Measurements from ENCODE around the gene SUPT6H.

Gene SUPT6H

GRCh38 chr17:28743243-28744103 lies 81.5 kb downstream of the SUPT6H start, which contains the start of gene TRAF4 (continued):
- TF ChIP-seq ZNF2 (tag by site-specific recombination; IDR thresholded peaks at IDR 0.05), result peak; percentile 84; the same call in 1 of the 2 replicates
- TF ChIP-seq KLF8 (tag by site-specific recombination; IDR thresholded peaks at IDR 0.05), result peak; percentile 94
- TF ChIP-seq ZNF580 (tag by site-specific recombination; IDR thresholded peaks at IDR 0.05), result no peak
- no peak for TF ChIP-seq ZNF211 (tag by site-specific recombination; IDR thresholded peaks at IDR 0.05; ENCODE audit: low read depth)
- no peak for TF ChIP-seq ZNF302 (tag by site-specific recombination; IDR thresholded peaks at IDR 0.05; ENCODE audit: low read depth)
- TF ChIP-seq ZNF223 (tag by site-specific recombination; IDR thresholded peaks at IDR 0.05), result no peak
- TF ChIP-seq ZSCAN16 (tag by site-specific recombination; IDR thresholded peaks at IDR 0.05), result no peak
- no peak for TF ChIP-seq ZFP3 (tag by site-specific recombination; IDR thresholded peaks at IDR 0.05; ENCODE audit: low read depth)
- peak; percentile 91 for TF ChIP-seq ZNF692 (tag by site-specific recombination; IDR thresholded peaks at IDR 0.05)
- peak; percentile 82 for TF ChIP-seq ZBTB26 (tag by site-specific recombination; optimal IDR thresholded peaks at IDR 0.05)
- no peak for TF ChIP-seq ZNF658 (tag by site-specific recombination; IDR thresholded peaks at IDR 0.05)
- TF ChIP-seq ZNF155 (tag by site-specific recombination; IDR thresholded peaks at IDR 0.05), result no peak
- TF ChIP-seq TSHZ1 (tag by site-specific recombination; IDR thresholded peaks at IDR 0.05; ENCODE audit: borderline replicate concordance), result no peak
- TF ChIP-seq ZNF624 (tag by site-specific recombination; IDR thresholded peaks at IDR 0.05), result no peak
- TF ChIP-seq ZNF510 (tag by site-specific recombination; IDR thresholded peaks at IDR 0.05; ENCODE audit: insufficient replicate concordance), result no peak
- peak; percentile 70 for TF ChIP-seq ZBTB44 (tag by site-specific recombination; IDR thresholded peaks at IDR 0.05)
- TF ChIP-seq KLF16 (tag by site-specific recombination; IDR thresholded peaks at IDR 0.05), result peak; percentile 94
- no peak for TF ChIP-seq ZNF416 (tag by site-specific recombination; IDR thresholded peaks at IDR 0.05)
- peak; percentile 95 for TF ChIP-seq ZBTB8A (tag by site-specific recombination; IDR thresholded peaks at IDR 0.05)
- peak; percentile 80; the same call in 1 of the 2 replicates for TF ChIP-seq TCF7L2 (IDR thresholded peaks at IDR 0.05; ENCODE audit: borderline replicate concordance, low read depth, low read length)
- no peak for TF ChIP-seq ZBTB48 (tag by site-specific recombination; IDR thresholded peaks at IDR 0.05)
- peak; percentile 63 for TF ChIP-seq KLF17 (tag by site-specific recombination; IDR thresholded peaks at IDR 0.05)
- no peak for TF ChIP-seq ZNF623 (tag by site-specific recombination; IDR thresholded peaks at IDR 0.05)
- TF ChIP-seq ZNF513 (tag by site-specific recombination; IDR thresholded peaks at IDR 0.05), result no peak
- TF ChIP-seq ZNF266 (tag by site-specific recombination; IDR thresholded peaks at IDR 0.05; ENCODE audit: low read depth), result no peak
- TF ChIP-seq ZNF23 (tag by site-specific recombination; IDR thresholded peaks at IDR 0.05; ENCODE audit: borderline replicate concordance), result no peak
- TF ChIP-seq ZNF660 (tag by site-specific recombination; IDR thresholded peaks at IDR 0.05), result peak; percentile 62; the same call in 1 of the 2 replicates
- TF ChIP-seq ZBTB1 (tag by site-specific recombination; IDR thresholded peaks at IDR 0.05), result no peak
- TF ChIP-seq SP7 (tag by site-specific recombination; IDR thresholded peaks at IDR 0.05), result peak; percentile 83
- TF ChIP-seq ZNF701 (tag by site-specific recombination; IDR thresholded peaks at IDR 0.05), result no peak
